Measurements from ENCODE around the gene LTBP4.

DNA sequence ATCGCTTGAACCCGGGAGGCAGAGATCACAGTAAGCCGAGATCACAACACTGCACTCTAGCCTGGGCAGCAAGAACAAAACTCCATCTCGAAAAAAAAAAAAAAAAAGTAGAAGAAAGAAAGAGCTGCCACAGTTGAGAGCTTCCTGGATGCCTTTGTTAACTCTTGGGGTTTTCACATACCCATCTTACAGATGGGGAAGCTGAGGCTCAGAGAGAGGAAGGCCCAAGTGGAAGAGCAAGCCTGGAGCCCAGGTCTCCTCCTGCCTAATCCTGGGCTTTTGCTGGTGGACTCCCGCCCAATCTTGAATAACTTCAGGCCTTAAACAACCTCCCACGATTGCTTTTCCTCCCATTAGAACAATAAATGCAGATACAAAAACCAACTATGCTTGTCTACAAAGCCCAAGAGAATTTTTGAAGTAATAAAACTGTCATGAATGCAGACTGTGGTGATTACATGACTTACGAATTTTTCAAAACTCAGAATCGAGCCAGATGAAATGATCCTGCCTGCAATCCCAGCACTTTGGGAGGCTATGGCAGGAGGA, 41.7 kb downstream of the LTBP4 start:
- TF ChIP-seq CTCF (optimal IDR thresholded peaks at IDR 0.05 in 1 of 3, IDR thresholded peaks at IDR 0.05 in 1 of 3, conservative IDR thresholded peaks at IDR 0.05 in 1 of 3; ENCODE audit: extremely low read depth in 1 of 3, insufficient read depth in 2 of 3, low read length in 3 of 3) (no peak), EZH2 (IDR thresholded peaks at IDR 0.05; ENCODE audit: low read length) (no peak)
